Neural cell (in vitro differentiated cells): ENCODE measurements around the gene TBRG1.

Source experiments
- CTCF ChIP-seq: fragments of 450-650 bp; IDR thresholded peaks from 2 replicates; pipeline ENCODE4 v1.5.1; 2014; ENCODE audit warnings: antibody characterized with exemption, mild to moderate bottlenecking, moderate library complexity; ENCODE audit not compliant: poor library complexity, severe bottlenecking
- EZH2 ChIP-seq: fragments of 200-600, 300-800 bp; shearing (Covaris generic), sonication (generic); IDR thresholded peaks from 2 replicates; pipeline ENCODE4 v1.6.1; 2014; ENCODE audit warnings: antibody characterized with exemption, low read length, borderline replicate concordance, mild to moderate bottlenecking; ENCODE audit not compliant: insufficient read depth, poor library complexity, severe bottlenecking
- POLR2AphosphoS5 ChIP-seq: IDR thresholded peaks from 2 replicates; pipeline ENCODE4 v1.6.1; 2012
- RAD21 ChIP-seq: fragments of 450-650 bp; conservative IDR thresholded peaks from 2 replicates; pipeline ENCODE4 v1.6.1; 2014; ENCODE audit warnings: antibody characterized with exemption, mild to moderate bottlenecking, moderate library complexity
- REST ChIP-seq: IDR thresholded peaks from 2 replicates; pipeline ENCODE4 v1.6.1; 2012; ENCODE audit warnings: borderline replicate concordance

- TF ChIP-seq CTCF (no peak), POLR2AphosphoS5 (no peak), RAD21 (no peak), EZH2 (no peak), REST (no peak)
Measured at GRCh38 chr11:124670732-124671131, 48.1 kb downstream of the TBRG1 start.
